CD4-positive, alpha-beta T cell treated with Interferon alpha-2 for 1 hour (primary cell): Measurements from ENCODE around the gene CYP4F12.

Experiments
- DNase-seq, 2 donors: peaks; one replicate each; pipeline ENCODE4 v3.0.0-alpha.2; 2020 to 2022

The CYP4F12 gene

GRCh38 chr19:15717809-15718208, 44.9 kb downstream of the CYP4F12 start:
- DNase-seq, result no peak

- DNase-seq, result no peak
These were observed 48.4 kb downstream of the CYP4F12 start for GRCh38 chr19:15721268-15721667.

DNA sequence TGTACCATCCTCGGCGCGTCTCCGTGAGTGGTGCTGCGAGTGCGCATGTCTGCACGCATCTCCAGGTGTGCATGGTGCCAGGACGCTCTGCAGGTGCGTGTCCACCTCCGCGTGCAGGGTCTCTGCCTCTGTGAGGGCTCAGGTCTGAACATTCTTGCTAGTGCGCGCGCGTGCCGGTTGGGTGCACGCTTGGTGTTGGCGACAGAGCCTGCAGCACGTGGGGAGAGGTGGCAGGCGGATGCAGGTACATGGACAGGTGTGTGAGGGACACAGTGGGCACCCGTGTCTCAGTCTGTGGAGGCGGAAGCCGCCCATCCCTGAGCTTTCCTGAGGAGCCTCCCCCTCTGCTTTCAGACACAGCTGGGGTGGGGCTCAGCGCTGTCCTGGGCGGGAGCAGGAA, 50.1 kb downstream of the CYP4F12 start:
- no peak for DNase-seq

GRCh38 chr19:15727724-15728123, 54.8 kb downstream of the CYP4F12 start, which contains the start of gene OR10H2:
Gene OR10H2 (plus strand): TSS chr19:15728024. CDS start chr19:15728044, 20 bp downstream.
- DNase-seq, result no peak

GRCh38 chr19:15730538-15730937, 57.7 kb downstream of the CYP4F12 start:
- no peak for DNase-seq

DNA sequence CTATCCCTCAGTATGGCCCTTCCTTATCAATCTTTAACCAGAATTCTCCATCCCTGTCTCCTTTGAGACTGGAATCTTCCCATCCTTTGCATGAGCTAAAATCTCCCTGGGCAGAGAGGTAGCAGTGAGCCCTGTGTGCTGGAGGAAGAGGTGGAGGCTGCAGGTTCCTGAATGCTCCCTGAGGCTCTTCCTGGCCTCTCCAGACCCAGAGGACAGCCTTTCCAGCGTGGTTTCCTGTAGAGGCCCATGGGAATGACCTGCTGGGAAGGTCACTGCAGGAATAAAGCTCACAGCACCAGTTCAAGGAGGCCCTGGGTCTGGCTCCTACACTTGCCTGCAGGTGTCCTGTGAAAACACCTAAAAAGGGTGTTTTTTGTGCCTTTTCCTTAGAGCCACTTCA, 59.5 kb downstream of the CYP4F12 start:
- DNase-seq, result no peak

DNA sequence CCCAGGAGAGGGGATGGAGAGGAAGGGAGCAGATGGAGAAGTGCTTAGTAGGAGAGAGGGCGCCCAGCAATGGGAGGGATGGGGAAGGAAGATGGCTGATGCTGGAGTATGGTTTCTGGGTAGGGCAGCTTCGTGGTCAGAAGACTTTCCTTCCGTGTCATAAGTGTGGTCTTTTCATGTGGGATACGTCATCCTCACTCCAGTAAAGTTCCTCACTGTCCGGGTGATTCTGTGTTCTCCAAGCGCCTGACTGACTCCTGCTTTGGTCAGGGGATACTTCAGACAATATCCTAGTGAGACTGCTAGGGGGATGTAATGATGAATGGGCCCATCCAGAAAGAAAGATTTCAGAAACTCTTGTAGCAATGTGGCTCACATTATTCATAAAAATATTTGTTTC, 61.0 kb downstream of the CYP4F12 start:
- DNase-seq, result no peak

GRCh38 chr19:15737722-15738121, 64.8 kb downstream of the CYP4F12 start, which contains the start of gene OR10H3:
Gene OR10H3 (plus strand): TSS chr19:15737985. CDS start chr19:15741393, 3,408 bp downstream.
- no peak for DNase-seq

GRCh38 chr19:15740785-15741184, 67.9 kb downstream of the CYP4F12 start:
- DNase-seq, result no peak
